Measurements from ENCODE around the gene MSL3B.

MSL3B gene

DNA sequence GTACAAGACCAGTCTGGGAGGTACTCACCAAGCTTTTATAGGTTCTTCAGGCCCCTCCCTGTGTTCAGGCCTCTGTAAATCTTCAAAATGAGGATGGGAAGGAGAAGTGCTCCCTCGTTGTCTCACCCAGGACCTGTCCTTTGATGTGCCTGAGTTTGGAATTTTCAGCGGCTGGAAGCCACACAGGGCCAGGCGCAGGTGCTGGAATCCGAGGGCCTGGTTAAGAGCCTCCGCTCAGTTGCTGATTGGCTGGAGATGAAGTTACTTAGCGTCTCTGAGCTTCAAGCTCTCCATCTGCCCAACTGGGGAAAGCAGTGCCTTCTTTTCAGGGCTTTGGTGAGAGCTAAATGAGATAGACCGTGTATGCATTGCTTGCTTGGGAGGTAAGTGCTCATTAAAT, 43.8 kb downstream of the MSL3B start:
- H3K9me3 Mint-ChIP-seq (ENCODE audit: unreplicated experiment) = no peaks in the 10 kb centered on the region
- H3K4me3 Mint-ChIP-seq (ENCODE audit: unreplicated experiment) = no peak overlapping the region
- no peaks in the 10 kb centered on the region for H4K20me1 ChIP-seq (ENCODE audit: insufficient read depth, low read length)
- no peaks in the 10 kb centered on the region for H3K36me3 Mint-ChIP-seq (ENCODE audit: low read depth, unreplicated experiment)
- no peaks in the 10 kb centered on the region for H3K36me3 ChIP-seq (ENCODE audit: insufficient read depth, low read length)
- DNase-seq (ENCODE audit: low read depth) = no peak
- H3K4me1 ChIP-seq (ENCODE audit: insufficient read depth, low read length) = no peaks in the 10 kb centered on the region
- TF ChIP-seq, protein P1, sequence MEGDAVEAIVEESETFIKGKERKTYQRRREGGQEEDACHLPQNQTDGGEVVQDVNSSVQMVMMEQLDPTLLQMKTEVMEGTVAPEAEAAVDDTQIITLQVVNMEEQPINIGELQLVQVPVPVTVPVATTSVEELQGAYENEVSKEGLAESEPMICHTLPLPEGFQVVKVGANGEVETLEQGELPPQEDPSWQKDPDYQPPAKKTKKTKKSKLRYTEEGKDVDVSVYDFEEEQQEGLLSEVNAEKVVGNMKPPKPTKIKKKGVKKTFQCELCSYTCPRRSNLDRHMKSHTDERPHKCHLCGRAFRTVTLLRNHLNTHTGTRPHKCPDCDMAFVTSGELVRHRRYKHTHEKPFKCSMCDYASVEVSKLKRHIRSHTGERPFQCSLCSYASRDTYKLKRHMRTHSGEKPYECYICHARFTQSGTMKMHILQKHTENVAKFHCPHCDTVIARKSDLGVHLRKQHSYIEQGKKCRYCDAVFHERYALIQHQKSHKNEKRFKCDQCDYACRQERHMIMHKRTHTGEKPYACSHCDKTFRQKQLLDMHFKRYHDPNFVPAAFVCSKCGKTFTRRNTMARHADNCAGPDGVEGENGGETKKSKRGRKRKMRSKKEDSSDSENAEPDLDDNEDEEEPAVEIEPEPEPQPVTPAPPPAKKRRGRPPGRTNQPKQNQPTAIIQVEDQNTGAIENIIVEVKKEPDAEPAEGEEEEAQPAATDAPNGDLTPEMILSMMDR (IDR thresholded peaks at IDR 0.05; ENCODE audit: insufficient read depth, low read depth, low read length) = no peak
- no peak for TF ChIP-seq EZH2 (IDR thresholded peaks at IDR 0.05; ENCODE audit: insufficient read depth, low read length)
- no peaks in the 10 kb centered on the region for H3K4me1 Mint-ChIP-seq (ENCODE audit: low read depth, unreplicated experiment)
- H2AFZ ChIP-seq (ENCODE audit: low read depth, low read length) = no peak overlapping the region
- H3K9ac ChIP-seq (ENCODE audit: low read length) = no peak overlapping the region
- FAIRE-seq = no peak
- H3K79me2 ChIP-seq (ENCODE audit: insufficient read depth, low read length) = no peaks in the 10 kb centered on the region
- no peaks in the 10 kb centered on the region for H3K9me3 ChIP-seq (ENCODE audit: insufficient read depth, low read depth, low read length)
- H3K27ac ChIP-seq (ENCODE audit: low read depth, low read length) = no peak overlapping the region
- H3K4me3 ChIP-seq (ENCODE audit: insufficient read depth, low read depth, low read length) = no peak overlapping the region
- peaks cover 19% of the 10 kb centered on the region for H3K27me3 Mint-ChIP-seq (ENCODE audit: low read depth, unreplicated experiment)
- H3K27me3 ChIP-seq (ENCODE audit: insufficient read depth, low read length) = no peaks in the 10 kb centered on the region
- no peak overlapping the region for H3K4me2 ChIP-seq (ENCODE audit: low read length)
- H3K27ac Mint-ChIP-seq (ENCODE audit: unreplicated experiment) = no peak overlapping the region

DNA sequence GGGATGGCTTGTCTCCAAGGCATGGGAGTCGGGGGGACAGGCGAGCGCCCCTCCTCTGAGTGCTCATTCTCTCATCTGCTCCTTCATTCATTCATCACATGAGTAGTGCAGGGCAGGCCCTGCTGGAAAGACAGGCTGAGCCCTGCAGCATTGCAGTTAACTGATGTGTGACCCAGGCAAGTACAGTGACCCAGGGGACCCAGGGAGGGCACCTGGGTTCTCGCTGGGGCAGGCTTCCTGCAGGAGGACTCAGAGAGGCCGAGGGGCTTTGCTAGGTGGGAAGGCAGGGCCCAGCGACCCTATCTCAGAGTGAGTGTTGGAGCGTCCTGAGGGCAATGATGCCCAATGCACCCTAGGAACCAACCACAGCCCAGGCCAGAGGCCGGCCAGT, 44.5 kb downstream of the MSL3B start:
- no peaks in the 10 kb centered on the region for H3K4me1 Mint-ChIP-seq (ENCODE audit: low read depth, unreplicated experiment)
- no peaks in the 10 kb centered on the region for H3K36me3 Mint-ChIP-seq (ENCODE audit: low read depth, unreplicated experiment)
- Histone ChIP-seq H3K4me1 (ENCODE audit: insufficient read depth, low read length) (no peaks in the 10 kb centered on the region), H3K79me2 (ENCODE audit: insufficient read depth, low read length) (no peaks in the 10 kb centered on the region), H3K9me3 (ENCODE audit: insufficient read depth, low read depth, low read length) (no peaks in the 10 kb centered on the region), H4K20me1 (ENCODE audit: insufficient read depth, low read length) (no peaks in the 10 kb centered on the region), H3K27me3 (ENCODE audit: insufficient read depth, low read length) (no peaks in the 10 kb centered on the region), H3K4me3 (ENCODE audit: insufficient read depth, low read depth, low read length) (no peak overlapping the region), H3K27ac (ENCODE audit: low read depth, low read length) (no peak overlapping the region), H2AFZ (ENCODE audit: low read depth, low read length) (no peak overlapping the region), H3K36me3 (ENCODE audit: insufficient read depth, low read length) (no peaks in the 10 kb centered on the region), H3K9ac (ENCODE audit: low read length) (no peak overlapping the region), H3K4me2 (ENCODE audit: low read length) (no peak overlapping the region)
- H3K4me3 Mint-ChIP-seq (ENCODE audit: unreplicated experiment) = no peak overlapping the region
- H3K27ac Mint-ChIP-seq (ENCODE audit: unreplicated experiment) = no peak overlapping the region
- H3K9me3 Mint-ChIP-seq (ENCODE audit: unreplicated experiment) = no peaks in the 10 kb centered on the region
- TF ChIP-seq, protein P1 (IDR thresholded peaks at IDR 0.05; ENCODE audit: insufficient read depth, low read depth, low read length) = no peak
- TF ChIP-seq EZH2 (IDR thresholded peaks at IDR 0.05; ENCODE audit: insufficient read depth, low read length) = no peak
- H3K27me3 Mint-ChIP-seq (ENCODE audit: low read depth, unreplicated experiment) = peaks cover 19% of the 10 kb centered on the region
- DNase-seq (ENCODE audit: low read depth) (no peak), FAIRE-seq (no peak)

DNA sequence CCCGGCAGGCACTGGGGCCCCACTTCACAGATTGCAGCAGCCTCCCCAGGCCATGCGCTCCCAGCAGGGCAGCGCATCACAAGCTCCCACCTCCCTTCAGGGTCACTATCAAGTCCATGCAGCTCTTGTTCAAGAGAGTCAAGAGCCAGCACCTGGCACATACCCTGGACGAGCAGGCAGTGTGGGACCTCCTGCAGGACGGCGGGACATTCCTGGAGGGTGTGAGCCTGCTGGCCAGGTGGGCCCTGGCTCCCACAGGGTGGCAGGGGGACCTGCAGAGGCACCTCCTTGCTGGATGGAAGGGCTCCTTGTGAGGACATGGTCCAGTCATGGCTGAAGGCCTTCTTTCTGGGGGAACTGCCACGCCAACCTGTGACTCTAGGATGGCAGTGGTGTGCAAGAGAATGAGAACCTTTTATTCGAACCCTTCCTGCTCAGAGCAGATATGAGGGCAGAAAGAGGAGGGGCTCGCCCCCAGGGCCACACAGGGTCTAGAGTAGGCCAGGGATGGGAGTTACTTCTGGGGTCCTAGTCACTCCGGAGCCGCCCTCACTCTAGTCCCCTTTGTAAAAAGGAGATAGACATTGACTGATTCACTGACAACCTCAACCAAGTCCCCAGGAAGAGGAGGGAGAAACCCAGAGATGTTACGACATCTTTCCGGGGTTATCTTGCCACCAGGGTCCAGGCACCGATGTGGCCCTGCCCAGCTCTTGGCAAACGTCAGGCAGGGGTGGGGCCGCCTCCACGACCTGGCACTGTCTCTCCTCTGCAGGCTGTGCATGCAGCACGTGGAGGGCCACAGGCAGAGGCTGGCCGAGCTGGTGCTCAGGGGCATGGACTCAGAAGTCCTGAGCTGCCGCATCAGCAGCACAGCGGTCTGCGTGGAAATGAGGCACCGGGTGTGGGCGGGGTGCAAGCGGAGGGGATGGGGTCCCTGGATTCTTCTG, 45.1 kb downstream of the MSL3B start:
- no peaks in the 10 kb centered on the region for H3K9me3 Mint-ChIP-seq (ENCODE audit: unreplicated experiment)
- FAIRE-seq (no peak), DNase-seq (ENCODE audit: low read depth) (no peak)

More for the DNA sequence above, 45.1 kb downstream of the MSL3B start:
- Mint-ChIP-seq H3K27ac (ENCODE audit: unreplicated experiment) (no peak overlapping the region), H3K27me3 (ENCODE audit: low read depth, unreplicated experiment) (peaks cover 22% of the 10 kb centered on the region), H3K4me1 (ENCODE audit: low read depth, unreplicated experiment) (no peaks in the 10 kb centered on the region), H3K36me3 (ENCODE audit: low read depth, unreplicated experiment) (no peaks in the 10 kb centered on the region), H3K4me3 (ENCODE audit: unreplicated experiment) (no peak overlapping the region)
- Histone ChIP-seq H3K27ac (ENCODE audit: low read depth, low read length) (no peak overlapping the region), H3K27me3 (ENCODE audit: insufficient read depth, low read length) (no peaks in the 10 kb centered on the region), H3K9me3 (ENCODE audit: insufficient read depth, low read depth, low read length) (no peaks in the 10 kb centered on the region), H3K4me2 (ENCODE audit: low read length) (no peak overlapping the region), H3K4me1 (ENCODE audit: insufficient read depth, low read length) (no peaks in the 10 kb centered on the region), H3K79me2 (ENCODE audit: insufficient read depth, low read length) (no peaks in the 10 kb centered on the region), H2AFZ (ENCODE audit: low read depth, low read length) (no peak overlapping the region), H3K36me3 (ENCODE audit: insufficient read depth, low read length) (no peaks in the 10 kb centered on the region), H3K4me3 (ENCODE audit: insufficient read depth, low read depth, low read length) (no peak overlapping the region), H4K20me1 (ENCODE audit: insufficient read depth, low read length) (no peaks in the 10 kb centered on the region), H3K9ac (ENCODE audit: low read length) (no peak overlapping the region)
- no peak for TF ChIP-seq EZH2 (IDR thresholded peaks at IDR 0.05; ENCODE audit: insufficient read depth, low read length)
